NCI-H1436 treated with DMSO at 0.1 percent for 48 hours (cell line): ENCODE measurements around the gene TBX2.

Experiments used
- DNase-seq: peaks from one replicate; lab custom pipeline; 2025; lab: John Stamatoyannopoulos, UW

Gene TBX2

DNA sequence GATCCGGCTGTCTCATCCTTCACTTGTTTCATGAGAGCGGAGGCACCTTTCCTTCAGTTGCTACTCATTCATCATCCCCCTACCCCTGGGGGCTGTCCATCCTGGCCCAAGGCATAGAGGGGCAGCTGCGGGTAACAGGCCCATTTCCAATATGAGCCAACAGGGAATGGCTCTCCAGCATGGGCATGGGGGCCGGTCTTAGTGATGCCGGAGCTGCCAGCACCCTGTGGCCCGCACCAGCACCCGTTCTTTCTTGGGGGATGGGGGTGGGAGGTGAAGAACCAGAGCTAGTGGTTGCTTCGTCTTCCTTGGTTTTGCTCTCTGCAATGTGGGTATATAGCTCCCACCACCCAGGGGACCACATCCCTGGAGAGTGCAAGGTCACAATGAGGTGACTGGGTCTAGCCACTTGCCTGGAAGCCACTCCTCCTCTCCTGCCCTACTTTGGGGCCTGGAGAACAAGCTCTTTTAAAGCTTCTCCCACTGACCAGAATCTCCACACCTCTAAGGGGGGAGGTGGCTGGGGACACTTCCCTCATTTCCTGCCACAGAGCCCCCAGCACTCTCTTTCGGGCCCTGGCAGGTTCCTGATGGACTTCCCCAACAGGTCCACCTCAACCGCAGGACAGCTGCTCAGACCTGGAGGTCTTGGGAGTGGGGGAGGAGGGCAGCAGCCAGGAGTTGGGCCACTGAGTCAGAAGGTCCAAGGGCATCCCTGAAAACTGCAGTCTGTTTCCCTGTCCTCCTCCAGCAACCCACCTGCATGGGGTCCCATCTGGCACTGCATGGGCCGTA is 11.9 kb upstream of the TBX2 start:
- DNase-seq: no peak

DNA sequence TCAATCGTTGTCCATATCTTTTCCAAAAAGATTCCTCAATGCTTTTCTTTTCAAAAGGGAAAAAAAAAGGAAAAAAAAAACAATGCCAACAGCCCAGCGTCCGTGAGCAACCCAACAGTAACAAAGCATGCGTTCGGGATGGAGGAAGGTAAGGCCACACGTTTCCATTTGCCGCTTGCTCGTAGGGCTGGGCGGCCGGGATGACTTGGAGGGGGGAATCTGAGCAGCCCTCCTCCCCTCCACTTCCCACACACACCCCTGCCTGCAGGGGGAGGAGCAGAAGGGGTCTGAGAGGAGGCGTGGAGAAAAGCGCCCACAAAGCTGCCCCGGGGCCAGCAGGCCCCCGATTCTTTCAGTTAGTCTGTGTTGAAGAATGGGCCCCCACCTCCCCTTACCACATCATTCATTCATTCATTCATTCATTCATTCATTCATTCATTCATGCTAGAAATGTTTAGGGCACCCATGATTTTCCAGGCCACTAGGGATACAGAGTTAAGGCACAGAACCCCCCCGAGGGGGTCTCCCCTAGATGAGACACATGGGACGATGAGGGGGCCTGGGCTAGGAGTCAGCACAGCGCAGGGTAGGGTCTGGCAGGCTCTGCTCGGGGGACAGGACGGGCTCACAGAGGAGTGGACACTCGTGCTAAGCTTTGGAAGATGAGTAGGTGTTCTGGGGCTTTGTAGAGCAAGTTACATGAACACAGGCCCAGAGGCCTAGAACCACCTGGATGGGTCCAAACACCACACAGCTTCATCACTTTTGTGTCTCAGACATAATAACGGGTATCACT is 10.9 kb upstream of the TBX2 start:
- no peak for DNase-seq

DNA sequence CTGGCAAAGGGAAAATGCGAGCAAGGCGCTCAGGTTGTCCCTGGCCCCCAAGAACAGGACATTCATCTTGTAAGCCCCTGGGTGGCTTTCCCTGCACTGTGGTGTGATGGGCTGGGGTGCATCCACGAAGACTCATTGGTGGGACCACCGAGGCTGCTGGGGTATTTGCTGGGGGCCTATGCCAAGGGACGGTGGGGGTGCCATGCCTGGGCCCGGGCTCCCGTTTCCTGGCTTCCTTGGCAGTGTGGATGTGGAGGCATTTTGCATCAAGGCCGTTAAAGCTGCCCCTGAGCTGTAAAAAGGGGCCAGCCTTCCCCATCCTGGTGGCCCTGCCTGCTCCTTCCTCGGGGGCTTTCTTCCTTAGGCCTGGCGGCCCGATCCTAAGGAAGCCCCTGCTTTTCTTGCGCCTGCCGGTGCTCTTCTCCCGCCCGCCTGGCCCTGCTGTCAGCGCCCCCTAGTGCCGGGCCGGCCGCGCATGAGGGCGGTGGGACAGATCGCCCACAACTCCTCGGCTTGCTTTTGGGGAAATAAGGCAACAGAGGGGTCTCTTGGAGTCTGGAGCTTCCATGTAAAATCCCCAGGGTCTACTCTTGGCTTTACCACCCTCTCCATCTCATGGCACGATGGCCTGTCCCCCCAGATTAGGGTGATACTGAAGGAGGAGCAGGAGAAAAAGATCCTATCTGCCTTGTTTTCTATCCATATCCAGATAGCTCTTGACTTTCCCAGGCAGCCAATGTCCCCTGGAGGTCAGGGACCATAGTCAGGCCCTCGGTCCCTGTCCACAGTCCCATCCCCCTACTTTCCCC is 9.8 kb upstream of the TBX2 start:
- DNase-seq: no peak

DNA sequence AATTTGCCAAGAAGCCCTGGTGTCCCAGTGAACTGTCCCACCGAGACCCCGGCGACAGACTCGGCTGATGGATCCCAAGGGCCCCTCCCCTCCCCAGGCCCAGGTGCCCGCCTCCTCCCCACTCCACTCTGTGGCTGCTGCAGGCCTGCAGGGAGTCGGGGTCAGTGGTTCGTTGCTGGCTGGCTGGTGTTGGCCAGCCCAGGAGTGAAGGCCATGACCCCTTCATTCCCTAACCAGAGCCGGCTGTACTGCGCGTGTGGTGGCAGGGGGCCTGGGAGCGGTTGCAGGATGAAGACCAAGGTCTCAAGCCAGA is 9.2 kb upstream of the TBX2 start:
- DNase-seq: no peak

DNA sequence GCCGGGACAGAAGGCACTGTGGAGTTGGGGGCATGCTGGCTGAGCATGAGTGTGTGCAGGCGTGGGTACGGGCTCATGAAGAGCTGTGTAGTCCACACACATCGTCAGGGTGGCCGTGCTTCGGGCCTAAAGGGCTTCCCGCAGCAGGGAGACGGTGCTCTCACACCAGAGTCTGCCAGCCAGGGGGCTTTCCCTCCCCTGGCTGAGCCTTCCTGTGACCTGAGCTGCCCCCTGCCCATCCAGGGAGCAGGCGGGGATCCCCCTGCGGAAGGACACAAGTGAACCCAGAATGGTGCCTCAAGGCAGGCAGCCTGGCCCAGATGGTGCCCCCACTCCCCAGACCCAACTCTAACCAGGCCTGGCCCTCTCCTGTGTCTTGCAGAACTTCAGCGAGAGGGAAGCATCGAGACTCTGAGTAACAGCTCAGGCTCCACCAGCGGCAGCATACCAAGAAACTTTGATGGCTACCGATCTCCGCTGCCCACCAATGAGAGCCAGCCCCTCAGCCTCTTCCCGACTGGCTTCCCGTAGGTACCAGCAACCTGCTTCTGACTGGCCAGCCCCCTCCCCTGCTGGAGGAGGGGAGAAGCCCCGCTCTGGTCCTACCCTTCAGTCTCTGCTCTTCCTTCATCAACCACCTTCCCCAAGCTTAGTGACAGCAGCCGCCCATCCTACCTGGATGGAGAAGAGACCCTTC is 7.9 kb upstream of the TBX2 start:
- DNase-seq: no peak

DNA sequence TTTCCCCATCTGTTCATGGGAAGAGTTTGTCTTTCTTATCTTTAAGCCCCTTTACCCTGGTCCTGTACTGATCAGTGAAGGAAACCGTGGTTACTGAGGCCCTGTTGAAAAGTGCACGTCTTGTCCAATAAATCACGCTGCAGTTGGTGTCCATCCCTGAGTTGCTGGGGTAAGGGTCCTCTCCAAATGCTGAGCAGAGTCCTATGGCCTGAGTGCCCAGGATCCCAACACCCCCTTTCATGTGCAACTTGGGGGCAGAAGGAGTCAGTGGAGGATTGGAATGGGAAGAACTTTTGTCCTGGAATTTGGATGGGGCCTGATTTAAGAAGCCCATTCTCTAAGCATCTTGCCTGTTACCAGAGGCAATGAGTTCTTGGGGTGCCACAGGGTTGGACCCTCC is 7.0 kb upstream of the TBX2 start:
- no peak for DNase-seq

DNA sequence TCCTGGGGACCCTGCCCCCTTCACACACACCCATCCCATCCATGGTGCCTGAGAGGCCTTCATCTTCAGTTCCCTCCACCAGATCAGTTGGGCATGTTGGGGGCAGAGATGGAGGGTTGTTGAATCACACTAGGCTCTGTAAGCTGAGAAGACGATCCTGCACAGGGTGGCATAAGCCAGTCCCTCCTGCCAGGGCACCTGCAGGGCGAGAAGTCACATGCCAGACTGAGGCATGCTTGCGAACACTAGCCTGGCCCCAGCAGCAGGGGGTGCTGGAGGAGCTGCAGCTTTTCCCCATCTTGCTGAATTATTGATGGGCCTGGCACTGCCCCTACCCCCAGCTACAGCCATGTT is 6.1 kb upstream of the TBX2 start:
- no peak for DNase-seq

DNA sequence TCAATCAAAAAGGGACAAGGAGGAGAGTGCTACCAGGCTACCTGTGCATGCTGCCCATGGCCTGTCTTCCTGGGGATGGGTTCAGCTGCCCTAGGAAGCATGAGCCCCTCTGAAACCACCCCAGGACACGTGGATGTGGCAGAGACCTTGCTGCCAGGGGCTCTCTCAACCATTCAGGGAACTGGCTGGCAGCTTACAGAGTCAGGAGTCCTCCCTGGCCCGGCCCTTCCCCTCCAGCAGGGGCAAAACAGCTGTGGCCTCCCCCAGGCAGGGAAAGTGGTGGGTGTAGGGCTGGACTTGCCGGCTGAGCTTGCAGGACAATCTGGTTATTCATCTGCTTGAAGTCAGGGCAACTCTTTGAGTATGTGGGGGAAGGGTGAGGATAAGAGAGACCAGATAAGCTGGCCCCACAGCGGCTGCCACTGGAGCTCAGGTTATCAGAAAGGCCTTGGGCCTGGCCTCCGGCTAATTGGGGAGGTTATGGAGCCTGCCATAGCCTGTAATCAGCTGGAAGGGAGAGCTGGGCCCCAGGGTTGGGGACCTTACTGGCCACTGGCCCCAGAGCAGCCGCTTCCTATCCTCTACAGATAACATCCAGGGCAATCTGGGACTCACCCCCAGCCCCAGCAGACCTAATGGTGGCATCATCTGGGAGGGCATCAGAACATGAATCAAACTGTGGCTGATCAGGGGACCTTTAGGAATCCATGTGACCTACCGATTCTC is 5.6 kb upstream of the TBX2 start:
- no peak for DNase-seq

DNA sequence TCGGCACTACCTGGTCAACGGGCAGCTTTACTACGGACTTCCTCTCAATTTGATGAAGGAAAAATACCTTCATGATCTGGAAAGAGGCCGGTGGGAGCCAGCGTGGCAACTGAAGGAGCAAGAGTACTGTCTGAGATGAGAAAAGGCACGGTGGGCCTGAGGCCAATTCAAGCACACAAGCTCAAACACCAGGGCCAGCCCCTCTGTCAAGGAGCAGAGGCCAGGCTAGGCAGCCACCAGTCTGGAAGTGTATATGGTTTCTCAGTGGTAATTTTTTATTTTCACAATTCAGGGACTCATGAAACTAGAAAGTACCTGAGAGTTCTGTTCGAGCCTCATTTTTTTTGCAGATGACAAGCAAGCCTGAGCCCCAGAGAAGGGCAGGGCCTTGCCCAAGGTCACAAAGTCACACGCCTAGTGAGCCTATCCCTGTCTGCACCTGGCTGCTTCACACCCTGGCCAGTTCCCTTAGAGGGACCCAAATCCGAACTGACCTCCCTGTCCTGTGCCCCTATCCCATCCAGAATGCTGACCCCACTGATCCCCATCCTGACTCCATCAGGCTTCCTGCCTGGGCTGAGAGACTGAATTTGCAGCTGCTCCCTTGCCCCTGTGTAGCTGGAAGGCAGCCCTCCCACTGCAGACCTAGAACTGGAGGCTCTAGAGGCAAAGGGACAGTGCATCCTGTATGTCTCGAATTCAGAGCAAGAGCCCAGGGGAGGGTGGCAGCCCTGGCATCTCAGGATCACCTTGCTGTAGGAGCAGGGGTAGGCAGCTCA is 4.8 kb upstream of the TBX2 start:
- no peak for DNase-seq

DNA sequence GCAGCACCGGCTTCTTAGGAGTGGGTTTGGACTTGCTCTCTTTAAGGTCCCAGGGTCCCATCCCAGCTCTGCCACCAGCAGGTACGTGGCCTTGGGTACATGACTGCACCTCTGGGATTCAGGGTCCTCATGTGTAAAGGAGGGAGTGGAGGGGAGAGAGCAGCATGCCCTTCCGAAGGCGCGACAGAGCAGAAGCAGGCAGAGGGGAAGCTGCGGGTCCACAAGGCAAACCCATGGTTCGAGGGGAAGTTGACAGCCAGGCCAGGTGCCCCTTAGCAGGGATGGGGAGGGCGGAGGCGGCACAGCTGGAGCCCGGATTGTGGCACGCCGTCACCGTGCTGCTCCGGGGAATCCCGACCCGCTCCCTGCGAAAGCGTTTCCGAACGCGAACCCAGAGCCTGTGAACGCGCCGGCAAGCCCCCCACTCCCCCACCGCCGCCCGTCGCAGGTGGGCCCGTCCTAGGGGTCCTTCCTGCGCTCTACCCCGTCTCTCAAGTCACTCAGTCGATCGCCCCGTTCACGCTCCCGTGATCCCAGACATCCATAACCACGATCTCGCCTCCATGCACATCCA is 4.1 kb upstream of the TBX2 start:
- no peak for DNase-seq

DNA sequence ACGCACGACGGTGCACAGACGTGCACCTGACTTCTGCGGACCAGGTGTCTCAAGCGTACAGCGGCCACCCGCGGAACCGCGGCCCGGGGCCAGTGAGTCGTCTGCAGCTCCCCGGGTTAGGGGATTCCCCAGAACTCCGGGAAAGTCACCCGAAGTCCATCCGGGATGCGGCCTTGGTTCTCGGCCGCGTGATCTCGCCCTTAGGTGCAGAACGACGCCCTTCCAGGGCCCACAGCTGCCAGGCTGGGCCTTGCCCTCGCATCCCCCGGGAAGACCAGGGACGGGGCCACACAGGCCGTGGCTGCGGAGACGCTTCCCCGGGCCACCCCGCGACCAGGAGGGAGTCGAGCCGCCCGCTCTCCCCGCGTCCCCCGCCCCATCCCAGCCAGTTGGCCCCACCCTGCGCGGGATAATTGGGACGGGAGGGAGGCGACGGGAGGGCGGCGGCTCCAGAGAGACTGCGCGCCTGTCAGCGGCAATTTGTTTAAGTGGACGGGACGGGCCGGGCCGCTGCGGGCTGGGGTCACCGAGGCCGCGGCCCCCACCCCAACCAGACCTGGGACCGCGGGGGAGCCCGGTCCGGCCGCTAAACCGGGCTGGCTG is 3.6 kb upstream of the TBX2 start:
- no peak for DNase-seq

DNA sequence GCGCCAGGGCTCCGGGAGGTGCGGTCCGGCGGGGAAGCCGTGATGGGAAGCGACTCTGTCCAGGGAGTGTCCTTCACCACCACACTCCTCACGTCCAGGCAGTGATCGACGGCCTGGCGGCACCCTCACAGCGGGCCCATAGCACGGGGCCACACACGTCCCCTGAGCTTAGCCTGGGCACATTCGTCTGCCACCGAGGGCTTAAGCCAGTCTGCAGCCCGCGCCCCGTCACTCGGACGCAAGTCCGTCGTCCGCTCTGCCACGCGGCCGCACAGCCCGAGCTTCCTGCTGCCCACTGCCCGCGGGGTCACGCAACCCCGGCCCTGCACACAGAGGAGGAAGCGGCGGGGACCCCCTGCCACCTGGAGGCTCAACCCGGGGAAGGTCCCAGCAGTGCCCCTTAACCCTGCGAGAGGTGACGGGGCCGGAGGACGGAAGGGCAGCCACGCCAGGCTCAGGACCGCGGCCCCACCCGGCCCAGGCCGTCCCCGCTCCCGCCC is 3.0 kb upstream of the TBX2 start:
- DNase-seq: no peak

DNA sequence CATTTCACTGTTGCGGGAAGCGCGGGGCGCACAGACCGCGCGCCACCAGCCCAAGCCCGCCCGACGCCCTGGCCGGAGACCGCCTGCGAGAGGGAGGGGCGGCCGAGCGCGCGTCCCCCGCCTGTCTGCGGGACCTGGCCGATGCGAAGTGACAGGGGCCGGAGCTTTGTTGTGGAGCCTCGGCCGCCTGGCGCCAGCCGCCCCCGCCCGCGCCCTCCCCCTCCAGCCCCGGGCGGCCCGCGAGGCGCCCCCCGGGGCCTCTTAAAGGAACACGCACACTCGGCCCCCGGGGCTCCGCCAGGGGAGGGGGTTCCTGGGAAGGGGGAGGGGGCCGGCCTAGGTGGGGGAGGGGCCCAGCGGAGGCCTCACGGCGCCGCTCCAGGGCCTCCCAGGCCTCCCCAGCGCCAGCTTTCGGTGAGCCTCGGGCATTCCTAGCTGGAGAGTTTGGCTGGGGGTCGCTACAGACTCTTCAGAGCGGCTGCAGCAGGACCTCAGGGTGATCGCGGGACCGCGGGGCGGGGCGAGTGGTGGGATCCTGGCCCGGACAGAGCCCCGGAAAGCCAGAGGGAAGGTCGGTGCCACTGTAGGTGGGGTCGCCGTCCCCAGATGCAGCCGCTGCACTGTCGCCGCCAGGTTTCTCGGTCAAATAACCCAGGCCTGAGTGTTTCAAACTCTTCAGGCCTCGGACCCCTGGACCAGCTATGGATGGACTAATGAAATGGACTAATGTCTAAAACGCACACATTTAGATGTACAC is 2.4 kb upstream of the TBX2 start:
- no peak for DNase-seq

DNA sequence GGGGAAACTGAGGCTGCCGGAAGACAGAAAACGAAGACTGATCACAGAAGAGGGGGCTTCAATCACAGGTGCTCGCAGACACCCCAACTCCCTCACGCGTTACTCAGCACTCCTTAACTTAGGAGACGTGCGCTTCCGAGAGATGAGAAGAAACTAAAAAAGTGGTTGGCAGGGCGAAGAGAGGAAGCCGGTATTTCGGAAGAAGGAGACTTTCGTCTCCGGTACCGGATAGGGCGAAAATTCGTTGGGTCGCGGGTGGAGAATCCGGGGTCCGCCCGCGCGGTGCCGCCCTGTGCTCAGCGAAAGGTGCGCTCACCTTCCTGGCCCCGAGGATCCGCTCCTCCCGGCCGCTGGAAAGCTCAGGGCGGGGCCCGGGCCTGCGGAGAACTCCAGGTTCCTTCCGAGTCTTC is 917 bp upstream of the TBX2 start:
- no peak for DNase-seq

DNA sequence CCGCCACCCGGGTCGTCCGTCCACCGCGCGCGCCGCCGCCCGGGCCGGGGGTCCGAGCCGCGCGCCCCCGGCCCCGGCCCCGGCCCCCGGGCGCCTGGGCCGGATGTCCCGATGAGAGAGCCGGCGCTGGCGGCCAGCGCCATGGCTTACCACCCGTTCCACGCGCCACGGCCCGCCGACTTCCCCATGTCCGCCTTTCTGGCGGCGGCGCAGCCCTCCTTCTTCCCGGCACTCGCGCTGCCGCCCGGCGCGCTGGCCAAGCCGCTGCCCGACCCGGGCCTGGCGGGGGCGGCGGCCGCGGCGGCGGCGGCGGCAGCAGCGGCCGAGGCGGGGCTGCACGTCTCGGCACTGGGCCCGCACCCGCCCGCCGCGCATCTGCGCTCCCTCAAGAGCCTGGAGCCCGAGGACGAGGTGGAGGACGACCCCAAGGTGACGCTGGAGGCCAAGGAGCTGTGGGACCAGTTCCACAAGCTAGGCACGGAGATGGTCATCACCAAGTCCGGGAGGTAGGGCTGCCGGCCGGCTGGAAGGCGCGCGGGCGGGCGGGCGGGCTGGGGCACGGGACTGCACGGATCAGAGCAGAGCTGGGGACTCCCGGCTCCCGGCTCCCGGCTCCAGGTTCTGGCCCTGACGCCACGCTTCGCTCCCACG is 548 bp downstream of the TBX2 start:
- no peak for DNase-seq

DNA sequence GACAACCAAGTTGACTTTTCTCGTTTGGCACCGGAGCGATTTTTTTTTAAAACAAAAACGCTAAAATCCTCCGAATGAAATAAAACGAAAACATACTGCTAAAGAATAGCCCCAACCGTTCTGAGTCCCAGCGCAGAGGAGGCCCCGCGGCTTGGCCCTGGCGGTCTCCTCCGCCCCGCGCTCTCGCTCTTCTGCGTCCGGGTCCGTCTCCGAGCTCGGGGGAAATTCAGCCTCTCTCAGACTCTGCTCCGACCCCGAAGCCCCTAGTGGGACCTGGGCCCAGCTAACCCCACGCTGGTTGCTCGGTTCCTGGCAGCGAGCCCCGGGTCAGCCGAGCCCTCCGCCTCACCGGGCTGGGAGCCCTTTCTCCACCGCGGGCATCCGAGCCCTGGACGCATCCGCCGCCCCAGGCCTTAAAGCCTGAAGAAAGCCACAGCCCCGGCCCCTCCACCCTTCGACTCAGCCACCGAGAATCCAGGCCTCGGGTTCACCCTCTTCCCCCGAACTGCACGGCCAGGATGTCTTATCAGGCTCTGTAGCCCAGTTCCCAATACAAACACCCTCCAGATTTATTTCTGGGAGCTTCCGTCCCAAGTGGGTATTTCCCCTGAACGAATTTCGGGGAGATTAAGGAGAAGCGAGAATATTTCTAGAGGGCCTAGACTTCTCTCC is 1.2 kb downstream of the TBX2 start:
- DNase-seq: no peak

DNA sequence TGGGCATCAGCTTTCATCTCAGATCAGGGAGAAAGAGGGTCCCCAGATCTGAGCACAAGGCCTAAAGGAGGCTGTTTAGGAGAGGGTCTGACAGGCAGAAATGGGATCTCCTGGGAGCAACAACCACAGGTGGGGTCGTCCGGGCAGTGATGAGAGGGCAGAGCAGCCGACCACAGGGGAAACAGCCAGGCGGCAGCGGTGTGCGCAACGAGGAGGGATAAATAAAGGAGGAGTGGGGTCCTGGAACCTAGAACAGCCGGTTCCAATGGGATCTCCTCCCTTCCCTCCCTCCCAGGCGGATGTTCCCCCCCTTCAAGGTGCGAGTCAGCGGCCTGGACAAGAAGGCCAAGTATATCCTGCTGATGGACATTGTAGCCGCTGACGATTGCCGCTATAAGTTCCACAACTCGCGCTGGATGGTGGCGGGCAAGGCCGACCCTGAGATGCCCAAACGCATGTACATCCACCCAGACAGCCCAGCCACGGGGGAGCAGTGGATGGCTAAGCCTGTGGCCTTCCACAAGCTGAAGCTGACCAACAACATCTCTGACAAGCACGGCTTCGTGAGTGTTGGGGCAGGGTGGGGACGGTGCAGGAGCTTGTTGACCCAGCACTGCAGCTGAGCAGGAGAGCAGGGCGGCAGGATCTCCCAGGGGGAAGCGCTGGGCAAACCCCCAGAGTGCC is 1.9 kb downstream of the TBX2 start:
- DNase-seq: no peak
